Hypothalamus (tissue), 51 donors: ENCODE results near the gene ZNF569.
A peak's percentile ranks its signal among the peaks of the same experiment; 100 is the strongest.
"Not testable (repeated sequence)": the region's sequence is repeated elsewhere in the genome, so short reads cannot be mapped to it uniquely, and the experiment has no call there.

Experiments
- DNase-seq, 51 donors: peaks; one replicate each; lab custom pipeline; 2025; lab: John Stamatoyannopoulos, UW

The ZNF569 gene

DNA sequence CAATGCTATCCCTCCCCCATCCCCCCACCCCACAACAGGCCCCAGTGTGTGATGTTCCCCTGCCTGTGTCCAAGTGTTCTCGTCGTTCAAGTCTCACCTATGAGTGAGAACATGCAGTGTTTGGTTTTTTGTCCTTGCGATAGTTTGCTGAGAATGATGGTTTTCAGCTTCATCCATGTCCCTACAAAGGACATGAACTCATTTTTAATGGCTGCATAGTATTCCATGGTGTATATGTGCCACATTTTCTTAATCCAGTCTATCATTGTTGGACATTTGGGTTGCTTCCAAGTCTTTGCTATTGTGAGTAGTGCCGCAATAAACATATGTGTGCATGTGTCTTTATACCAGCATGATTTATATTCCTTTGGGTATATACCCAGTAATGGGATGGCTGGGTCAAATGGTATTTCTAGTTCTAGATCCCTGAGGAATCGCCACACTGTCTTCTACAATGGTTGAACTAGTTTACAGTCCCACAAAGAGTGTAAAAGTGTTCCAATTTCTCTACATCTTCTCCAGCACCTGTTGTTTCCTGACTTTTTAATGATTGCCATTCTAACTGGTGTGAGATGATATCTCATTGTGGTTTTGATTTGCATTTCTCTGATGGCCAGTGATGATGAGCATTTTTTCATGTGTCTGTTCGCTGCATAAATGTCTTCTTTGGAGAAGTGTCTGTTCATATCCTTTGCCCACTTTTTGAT lies 61.0 kb downstream of the ZNF569 start:
- not testable (repeated sequence) for DNase-seq

DNA sequence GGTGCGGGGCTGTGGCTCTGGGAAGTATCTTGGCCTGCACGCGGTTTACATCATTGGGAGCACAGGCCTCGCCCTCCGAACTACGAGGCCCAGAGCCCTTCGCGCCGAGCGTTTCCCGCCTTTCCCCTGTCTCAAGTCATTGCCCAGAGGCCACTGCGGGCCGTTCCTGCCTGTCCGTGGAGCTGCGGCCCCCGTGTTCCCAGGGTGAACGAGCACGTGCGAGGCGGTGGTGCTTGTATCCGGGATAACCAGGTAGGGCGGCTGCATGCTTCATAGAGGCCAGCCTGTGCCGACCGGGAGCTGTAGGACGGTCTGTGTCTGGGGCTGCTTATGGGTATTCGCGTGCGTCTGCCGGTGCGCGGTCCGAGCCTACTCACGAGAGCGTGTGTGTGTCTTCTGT lies 63.8 kb downstream of the ZNF569 start:
- no peak for DNase-seq

DNA sequence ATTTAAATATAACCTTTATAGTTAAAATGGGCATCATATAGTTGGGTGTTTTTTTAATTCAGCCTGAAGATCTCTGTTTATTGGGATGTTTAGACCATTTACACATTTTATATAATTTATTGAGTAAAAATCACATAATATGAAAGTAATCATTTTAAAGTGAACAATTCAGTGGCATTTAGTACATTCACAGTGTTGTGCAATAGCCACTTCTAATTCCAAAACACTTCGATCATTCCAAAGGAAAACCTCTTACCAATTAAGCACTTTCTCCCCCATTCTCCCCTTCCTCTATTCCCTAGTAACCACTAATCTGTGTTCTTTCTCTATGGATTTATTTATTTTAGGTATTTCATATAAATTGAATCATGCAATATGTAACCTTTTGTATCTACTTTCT lies 66.2 kb downstream of the ZNF569 start:
- DNase-seq: no peak

DNA sequence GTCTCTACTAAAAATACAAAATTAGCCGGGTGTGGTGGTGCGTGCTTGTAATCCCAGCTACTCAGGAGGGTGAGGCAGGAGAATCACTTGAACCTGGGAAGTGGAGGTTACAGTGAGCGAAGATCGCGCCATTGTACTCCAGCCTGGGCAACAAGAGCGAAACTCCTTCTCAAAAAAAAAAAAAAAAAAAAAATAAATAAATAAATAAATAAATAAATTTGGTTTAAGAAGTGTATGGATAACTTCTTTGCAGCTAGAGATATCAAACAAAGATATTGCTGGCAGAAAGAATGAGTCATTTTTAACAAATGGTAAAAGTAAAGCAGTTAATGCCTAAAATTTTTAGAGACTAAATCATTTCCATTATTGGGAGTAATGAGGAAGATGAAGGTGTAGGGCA lies 75.8 kb downstream of the ZNF569 start:
- DNase-seq: not testable (repeated sequence)

DNA sequence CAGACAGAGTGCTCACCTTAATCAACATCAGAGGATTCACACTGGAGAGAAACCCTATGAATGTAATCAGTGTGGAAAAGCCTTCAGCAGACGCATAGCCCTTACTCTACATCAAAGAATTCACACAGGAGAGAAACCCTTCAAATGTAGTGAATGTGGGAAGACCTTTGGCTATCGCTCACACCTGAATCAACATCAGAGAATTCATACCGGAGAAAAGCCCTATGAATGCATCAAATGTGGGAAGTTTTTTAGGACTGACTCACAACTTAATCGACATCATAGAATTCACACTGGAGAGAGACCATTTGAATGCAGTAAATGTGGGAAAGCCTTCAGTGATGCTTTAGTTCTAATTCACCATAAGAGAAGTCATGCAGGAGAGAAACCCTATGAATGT lies 78.0 kb downstream of the ZNF569 start:
- no peak for DNase-seq

DNA sequence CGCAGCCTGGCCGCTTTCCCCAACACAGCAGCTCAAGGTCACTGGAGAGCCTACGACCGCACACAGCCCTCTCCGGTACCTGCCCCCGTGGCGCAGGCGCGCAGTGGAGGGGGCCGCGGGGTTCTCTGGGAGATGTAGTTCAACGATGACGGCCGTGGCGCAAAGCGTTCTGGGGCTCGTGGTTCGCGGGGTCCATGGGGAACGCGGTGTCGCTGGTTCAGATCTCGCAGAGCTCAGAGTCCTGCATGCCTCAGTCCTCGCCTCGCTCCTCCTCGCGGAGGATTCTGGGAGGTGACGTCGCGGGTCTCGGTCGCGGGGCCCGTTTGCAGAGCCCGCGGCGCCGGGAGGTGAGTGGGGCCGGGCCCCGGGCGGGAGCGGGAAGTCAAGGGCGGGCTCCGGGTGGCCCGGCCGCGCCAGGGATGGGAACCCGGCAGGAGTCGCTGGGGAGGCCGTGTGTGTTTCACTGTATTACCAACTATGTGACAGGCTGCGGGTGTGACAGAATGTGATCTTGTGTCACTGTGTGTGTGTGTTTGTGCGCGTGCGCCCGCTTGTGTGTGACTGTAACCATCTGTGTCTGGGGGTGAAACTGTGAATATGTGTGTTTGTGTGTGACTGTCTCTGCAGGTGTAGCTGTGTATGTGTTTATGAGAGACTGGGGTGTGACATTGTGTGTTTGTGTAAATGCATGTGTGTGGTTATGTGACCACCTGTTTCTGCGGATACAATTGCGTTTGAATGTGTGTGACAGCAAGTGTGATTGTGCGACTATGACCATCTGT lies 96.2 kb downstream of the ZNF569 start, which contains the start of gene ZNF527:
TSS of gene ZNF527 (plus strand) at position 220 of the 782 bp plus-strand sequence. CDS start 3,100 bp downstream, outside the sequence.
- DNase-seq: peak; percentile 76 to 99 (median 97)

DNA sequence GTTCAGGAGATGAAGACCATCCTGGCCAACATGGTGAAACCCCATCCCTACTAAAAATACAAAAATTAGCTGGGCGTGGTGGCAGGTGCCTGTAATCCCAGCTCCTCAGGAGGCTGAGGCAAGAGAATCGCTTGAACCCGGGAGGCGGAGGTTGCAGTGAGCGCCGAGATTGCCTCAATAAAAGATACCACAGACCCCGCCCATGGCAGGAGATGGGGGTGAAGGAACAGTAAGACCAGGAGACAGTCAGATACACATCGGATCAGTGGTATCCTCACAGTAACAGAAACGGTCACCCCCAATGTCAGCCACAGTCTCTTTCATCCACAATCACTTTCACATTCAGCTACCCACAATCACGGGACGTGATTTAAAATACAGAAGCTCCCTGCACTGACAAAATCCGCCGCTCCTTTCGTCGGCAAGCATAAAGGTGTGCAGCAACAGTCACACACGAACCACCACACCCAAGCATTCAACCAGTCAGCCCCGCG lies 96.8 kb downstream of the ZNF569 start:
- DNase-seq: peak in 7 of 51 donors; percentile 5 to 48 (median 25)

DNA sequence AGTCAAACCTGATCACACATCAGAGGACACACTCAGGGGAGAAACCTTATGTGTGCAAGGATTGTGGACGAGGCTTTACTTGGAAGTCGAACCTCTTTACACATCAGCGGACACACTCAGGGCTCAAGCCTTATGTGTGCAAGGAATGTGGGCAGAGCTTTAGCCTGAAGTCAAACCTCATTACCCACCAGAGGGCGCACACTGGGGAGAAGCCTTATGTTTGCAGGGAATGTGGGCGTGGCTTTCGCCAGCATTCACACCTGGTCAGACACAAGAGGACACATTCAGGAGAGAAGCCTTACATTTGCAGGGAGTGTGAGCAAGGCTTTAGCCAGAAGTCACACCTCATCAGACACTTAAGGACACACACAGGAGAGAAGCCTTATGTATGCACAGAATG lies 104.5 kb downstream of the ZNF569 start:
- DNase-seq: no peak

DNA sequence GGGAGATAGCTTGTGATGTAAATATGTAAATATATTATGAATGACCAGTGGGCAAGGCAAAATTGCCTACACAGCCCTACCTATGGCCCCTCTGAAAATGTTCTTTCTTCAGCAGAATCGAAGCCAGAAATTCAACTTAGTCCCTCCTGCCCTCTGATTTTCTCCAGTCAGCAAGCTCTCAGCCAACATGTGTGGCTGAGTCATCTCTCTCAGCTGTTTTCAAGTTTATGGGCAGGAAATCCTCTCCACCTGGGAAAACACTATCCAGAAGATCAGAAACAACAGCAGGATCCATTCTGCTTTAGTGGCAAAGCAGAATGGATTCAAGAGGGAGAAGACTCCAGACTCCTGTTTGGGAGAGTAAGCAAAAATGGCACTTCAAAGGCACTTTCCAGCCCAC lies 105.2 kb downstream of the ZNF569 start:
- no peak for DNase-seq
